Epithelial cell of esophagus (primary cell): ENCODE data around the gene PCDHGC5.

ENCODE experiments used
- DNase-seq: peaks from one replicate; pipeline ENCODE4 v3.0.0; 2010; ENCODE audit warnings: low read depth
- H3K4me3 ChIP-seq: 2 replicates; pipeline ENCODE4 v1.5.1; 2011; ENCODE audit warnings: mild to moderate bottlenecking, low read length, control low read depth
- CTCF ChIP-seq: IDR thresholded peaks from 2 replicates; pipeline ENCODE4 v1.5.1; 2011; ENCODE audit warnings: low read depth, mild to moderate bottlenecking, low read length, control low read depth, inconsistent platforms; ENCODE audit not compliant: insufficient read depth; ENCODE audit errors: missing control alignments

PCDHGC5 gene

GRCh38 chr5:141508440-141508797, 19.5 kb downstream of the PCDHGC5 start:
- DNase-seq: no peak
- no peak overlapping the region for H3K4me3 ChIP-seq
- TF ChIP-seq CTCF: no peak

GRCh38 chr5:141508798-141509611, 20.1 kb downstream of the PCDHGC5 start:
- H3K4me3 ChIP-seq: peak overlapping the region; percentile 27
- TF ChIP-seq CTCF: no peak
- peak; percentile 95 for DNase-seq

- TF ChIP-seq CTCF: no peak
- no peak overlapping the region for H3K4me3 ChIP-seq
- DNase-seq: no peak
Measured at GRCh38 chr5:141510160-141510559, 21.3 kb downstream of the PCDHGC5 start.

- H3K4me3 ChIP-seq: no peak overlapping the region
- no peak for DNase-seq
Measured at GRCh38 chr5:141510850-141511601, 22.1 kb downstream of the PCDHGC5 start.

GRCh38 chr5:141511771-141512325, 23.0 kb downstream of the PCDHGC5 start:
- H3K4me3 ChIP-seq: no peak overlapping the region
- no peak for TF ChIP-seq CTCF
- no peak for DNase-seq

More at GRCh38 chr5:141510850-141511601, 22.1 kb downstream of the PCDHGC5 start:
- TF ChIP-seq CTCF: no peak

GRCh38 chr5:141512390-141512910, 23.6 kb downstream of the PCDHGC5 start:
- peak overlapping the region; percentile 40 for H3K4me3 ChIP-seq
- peak; percentile 83 for DNase-seq
- TF ChIP-seq CTCF: peak; percentile 81
